Stimulated activated CD4-positive, alpha-beta T cell treated with anti-CD3 and anti-CD28 coated beads, Interleukin-15, amount 100 ng/mL, for 1 hour (primary cell): ENCODE measurements around the gene LMO7.

Experiments
- DNase-seq, 2 donors: peaks; one replicate each; pipeline ENCODE4 v3.0.0-alpha.2; 2020; ENCODE audit warnings: low read depth in 1 of 2, low spot score in 1 of 2

Gene LMO7

DNA sequence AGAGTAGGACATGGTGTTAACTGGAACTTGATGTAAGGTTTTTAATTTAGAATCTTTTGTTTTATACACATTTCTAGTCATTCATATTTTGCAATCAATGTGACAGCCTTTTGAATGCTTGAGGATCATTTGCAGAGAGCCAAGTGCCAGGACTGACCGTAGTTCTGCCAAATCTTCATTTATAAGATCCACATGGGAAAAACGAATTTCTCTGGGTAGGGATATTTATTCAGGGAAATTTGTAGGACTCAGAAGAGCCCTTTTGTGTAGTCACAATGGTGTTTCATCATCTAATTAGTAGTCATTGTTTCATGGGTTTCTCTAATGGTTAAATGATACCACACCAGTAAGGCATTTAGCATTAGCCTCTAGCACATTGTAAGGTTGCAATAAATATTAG lies 161.1 kb downstream of the LMO7 start:
- no peak for DNase-seq

DNA sequence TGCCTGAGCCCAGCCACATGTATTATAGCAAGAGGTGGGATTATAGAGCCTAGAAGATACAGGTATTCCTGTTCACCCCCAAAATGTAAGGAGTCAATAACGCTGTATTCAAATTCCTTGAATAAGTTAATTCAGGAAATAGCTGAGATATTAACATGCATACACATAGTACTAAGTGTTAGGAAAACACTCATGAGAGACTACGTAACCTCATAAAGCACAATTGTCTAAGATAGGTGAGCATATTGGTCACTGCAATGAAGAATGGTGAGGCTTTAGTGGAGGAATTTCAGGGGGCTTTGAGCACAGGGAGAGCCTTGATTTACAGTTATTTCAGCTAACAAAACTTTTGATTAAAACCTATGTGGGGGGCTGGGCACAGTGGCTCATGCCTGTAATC lies 161.6 kb downstream of the LMO7 start:
- DNase-seq: no peak

GRCh38 chr13:75798353-75799255 lies 162.5 kb downstream of the LMO7 start:
- no peak for DNase-seq

GRCh38 chr13:75800545-75800944 lies 164.4 kb downstream of the LMO7 start:
- DNase-seq: no peak

GRCh38 chr13:75801388-75801945 lies 165.3 kb downstream of the LMO7 start:
- no peak for DNase-seq

- no peak for DNase-seq
Measured at GRCh38 chr13:75802161-75802560, 166.0 kb downstream of the LMO7 start.

- no peak for DNase-seq
Measured at GRCh38 chr13:75803164-75803611, 167.1 kb downstream of the LMO7 start.

DNA sequence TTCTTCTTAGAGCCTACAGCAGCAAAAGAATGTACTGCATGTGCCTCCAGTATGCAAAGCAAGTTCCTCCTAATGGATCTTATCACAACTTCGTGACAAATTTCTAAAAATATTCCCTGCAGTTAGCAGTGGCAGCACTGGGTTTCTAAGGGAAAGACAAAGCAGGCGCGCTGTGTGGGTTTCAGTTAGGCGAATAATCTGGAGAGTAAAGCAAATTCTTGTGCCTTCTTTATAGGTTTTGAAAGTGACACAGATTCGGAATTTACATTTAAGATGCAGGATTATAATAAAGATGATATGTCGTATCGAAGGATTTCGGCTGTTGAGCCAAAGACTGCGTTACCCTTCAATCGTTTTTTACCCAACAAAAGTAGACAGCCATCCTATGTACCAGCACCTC lies 167.9 kb downstream of the LMO7 start:
- DNase-seq: no peak

DNA sequence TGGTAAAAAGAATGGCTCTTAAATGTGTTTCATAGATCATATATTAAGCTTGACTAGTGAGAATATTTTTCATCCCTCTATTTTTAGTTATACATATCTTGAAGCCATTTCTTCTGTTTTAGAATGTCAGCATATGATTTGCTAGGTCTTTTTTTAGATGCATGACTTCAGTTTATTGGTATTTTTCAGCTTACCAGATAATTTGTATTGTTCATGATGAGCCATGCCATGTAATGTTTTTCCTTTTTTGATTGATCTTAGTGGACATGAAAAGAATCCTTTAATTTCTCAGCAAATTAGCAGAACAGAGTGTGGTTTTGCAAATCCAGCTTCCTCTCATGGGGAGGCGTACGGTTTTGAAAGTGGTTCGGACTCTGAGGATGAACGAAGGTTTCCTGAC lies 168.5 kb downstream of the LMO7 start:
- DNase-seq: no peak

DNA sequence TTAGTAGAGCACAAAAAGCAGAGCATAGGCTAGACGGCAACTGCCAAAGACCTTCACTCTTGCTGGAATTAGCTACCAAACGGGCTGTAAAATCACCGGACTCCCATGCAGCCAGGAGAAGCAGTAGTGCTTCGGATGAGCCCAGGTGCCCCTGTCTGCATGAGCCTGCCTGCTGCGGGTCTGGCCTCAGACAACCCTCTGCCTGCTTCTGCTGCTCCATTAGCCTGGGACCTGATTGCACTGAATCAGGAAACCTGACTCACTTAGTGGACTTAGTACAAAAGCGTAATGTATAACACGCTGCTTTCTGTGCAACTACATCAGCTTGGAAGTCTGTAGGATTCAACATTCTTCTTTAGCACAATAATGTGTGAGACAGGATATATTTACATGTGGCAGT lies 170.0 kb downstream of the LMO7 start:
- DNase-seq: no peak

DNA sequence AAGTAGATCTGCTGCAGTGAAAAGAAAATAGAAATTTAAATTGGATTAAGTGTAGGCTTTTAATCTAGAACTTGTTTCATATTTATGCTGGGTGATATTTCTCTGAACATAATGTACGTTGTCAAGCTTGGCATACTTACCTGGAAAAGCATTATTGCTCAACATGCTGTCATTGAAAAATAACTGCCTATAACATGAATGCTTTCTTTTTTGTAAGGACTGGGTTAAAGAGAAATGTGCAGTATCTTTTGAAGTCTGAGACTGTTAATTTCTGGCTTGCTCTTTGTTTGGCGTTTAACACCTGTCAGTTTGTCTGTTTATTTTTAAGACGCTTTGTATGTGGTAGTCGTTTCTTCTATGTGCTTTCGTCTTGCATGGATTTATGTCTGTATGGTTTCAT lies 175.2 kb downstream of the LMO7 start:
- DNase-seq: no peak

DNA sequence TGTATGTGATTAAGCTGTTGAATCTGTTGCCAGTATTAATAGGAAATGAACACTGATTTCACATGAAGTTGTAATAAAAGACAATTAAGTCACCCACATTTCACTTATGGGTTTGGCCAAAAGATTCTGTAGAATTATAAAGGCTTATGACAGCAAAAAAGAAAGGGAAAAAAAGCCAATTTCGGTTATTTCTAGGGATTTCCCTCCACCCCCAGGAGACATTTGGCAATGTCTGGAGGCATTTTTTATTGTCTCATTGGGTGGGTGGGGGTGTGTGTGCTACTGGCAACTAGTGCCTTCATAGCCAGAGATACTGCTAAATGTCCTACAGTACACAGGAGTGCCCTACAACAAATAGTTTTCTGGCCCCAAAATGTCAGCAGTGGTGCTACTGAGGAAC lies 175.7 kb downstream of the LMO7 start:
- no peak for DNase-seq

GRCh38 chr13:75812751-75813181 lies 176.6 kb downstream of the LMO7 start:
- DNase-seq: no peak

DNA sequence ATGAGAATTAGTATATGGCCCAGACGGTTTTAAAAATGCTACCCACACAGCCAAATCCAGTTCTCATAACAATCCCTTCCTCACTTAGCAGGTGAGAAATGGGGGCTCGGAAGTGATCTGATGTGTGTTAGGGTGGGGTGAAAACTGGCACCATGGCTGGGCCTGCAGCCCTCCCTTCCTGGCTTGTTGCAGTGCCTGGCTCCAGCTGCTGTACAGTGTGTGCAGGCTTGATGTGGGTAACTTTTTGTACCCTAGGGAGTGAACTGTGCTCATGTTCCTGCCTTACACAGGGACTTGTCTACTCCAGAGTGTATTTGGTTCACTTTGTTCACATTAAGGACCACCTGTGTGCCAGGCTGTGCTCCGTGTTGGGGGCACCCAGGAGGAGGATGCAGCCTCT lies 177.2 kb downstream of the LMO7 start:
- DNase-seq: no peak

DNA sequence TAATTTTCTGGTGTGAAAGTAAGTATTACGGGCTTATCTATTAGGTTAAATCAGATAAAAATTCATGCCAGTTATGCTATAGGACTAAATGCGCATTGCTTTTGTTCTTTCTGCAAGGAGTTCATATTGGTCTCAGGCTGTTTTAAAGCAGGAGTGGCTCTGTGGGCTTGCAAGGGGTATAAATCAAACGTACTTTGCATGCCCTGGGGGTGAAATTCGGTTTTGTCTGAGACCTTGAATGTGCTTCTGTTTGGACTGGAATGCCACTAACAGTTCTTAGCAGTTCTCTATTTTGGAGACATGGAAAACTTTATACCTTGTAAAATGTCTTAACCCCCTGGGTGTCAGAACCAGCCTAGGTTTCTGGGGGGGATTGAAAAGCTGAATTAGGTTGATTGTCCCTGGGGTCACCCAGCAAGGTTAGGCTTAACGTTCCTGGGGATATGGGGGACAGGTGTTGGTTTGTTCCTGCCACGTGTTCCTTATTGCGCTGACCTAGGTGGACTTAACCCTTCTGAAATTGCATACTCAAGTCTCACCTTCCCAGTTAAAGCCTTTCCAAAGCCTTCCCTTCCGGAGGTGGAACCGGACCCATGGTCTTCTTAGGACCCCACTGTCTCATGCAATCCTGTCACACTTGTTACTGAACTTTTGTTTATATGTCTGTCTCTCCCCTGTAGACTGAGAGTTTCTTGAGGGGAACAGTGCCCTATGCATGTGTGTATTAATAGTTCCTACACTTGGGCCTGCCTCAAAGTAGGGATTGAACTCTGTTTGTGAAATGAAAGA lies 182.2 kb downstream of the LMO7 start:
- no peak for DNase-seq

DNA sequence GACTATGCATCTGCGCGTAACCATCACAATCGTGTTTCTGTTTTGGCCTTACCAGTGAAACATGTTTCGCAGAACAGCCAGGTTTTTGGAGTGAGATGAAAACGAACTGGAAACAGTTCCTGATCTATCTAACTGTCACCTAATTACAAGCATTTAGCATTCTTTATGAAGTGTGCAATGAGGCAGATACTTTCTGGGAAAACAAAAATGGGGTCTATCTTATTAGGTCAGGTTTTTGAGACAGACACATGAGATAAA lies 182.8 kb downstream of the LMO7 start:
- DNase-seq: no peak

GRCh38 chr13:75825161-75825560 lies 189.0 kb downstream of the LMO7 start:
- DNase-seq: no peak

DNA sequence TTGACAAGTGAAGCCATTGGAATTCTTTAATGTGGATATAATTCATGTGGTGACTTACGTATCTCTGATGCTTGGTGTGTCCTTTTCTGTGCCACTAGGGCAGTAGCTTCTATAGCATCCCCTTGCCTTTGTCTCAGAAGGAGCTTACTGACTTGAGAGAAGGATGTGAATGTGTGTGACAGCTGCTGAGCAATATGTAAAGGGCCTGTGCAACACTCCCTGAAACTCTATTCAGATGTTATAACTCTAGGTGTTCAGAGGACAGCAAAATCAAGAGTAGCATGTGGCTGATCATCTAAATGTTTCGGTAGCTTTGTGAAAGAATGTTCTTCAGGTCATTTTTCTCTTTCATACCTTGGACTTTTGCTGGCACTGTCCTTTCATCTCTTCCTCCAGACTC lies 189.5 kb downstream of the LMO7 start:
- no peak for DNase-seq

- no peak for DNase-seq
Measured at GRCh38 chr13:75826391-75826790, 190.3 kb downstream of the LMO7 start.

DNA sequence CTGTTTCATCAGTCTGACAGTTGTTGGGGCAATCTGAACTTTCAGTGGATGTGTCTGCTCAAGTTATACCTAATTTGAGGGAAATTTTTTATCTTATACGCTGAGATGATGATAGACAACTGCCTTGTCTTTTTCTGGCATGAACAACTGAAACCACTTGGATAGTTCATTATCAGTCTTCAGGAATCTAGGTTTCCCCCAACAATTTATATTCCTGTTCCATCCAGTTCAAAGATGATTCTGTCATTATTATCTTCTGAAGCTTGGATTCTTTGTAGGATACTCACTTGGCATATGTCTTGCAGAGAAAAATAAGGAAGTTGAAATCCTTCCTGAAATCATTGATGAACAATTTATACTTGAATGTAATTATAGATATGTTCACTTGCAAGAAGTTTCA lies 193.7 kb downstream of the LMO7 start:
- DNase-seq: no peak

DNA sequence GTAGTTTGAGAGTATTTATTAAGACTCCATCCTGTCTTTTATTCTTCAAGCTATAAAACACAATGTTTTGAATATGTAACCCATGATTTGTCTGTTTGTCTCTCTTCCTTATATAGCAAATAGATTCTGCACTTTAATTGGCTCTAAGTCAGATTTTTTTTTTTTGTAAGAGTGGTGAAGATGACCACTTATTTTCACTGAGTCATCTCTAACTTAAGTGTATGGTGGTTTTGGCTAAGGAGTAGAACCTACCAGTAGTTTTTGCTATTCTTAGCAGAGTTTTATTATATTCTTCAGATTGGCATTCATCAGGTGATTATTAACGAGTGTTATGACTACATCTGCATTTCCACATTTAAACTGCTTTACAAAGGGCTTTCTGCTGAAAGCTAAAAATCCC lies 194.7 kb downstream of the LMO7 start:
- DNase-seq: no peak

GRCh38 chr13:75831389-75831788 lies 195.3 kb downstream of the LMO7 start:
- no peak for DNase-seq
